Breast epithelium (tissue), 4 donors: Measurements from ENCODE around the gene CEP57L1. TPM values are rescaled to one million over a fixed set of nuclear protein-coding genes. Genes with fewer than 3 reads are reported as not detected.
"Not testable (repeated sequence)": the region's sequence is repeated elsewhere in the genome, so short reads cannot be mapped to it uniquely, and the experiment has no call there.

ENCODE experiments used
- DNase-seq, 2 donors: peaks; one replicate each; pipeline ENCODE4 v3.0.0-alpha.2; 2019; ENCODE audit warnings: low spot score in 2 of 2
- H3K27ac ChIP-seq, 2 donors: fragments of 200-600 bp; sonication (generic) in 1 of 2; one replicate each; pipeline ENCODE4 v1.5.1; 2016 to 2019; ENCODE audit warnings: mild to moderate bottlenecking in 1 of 2
- H3K27me3 ChIP-seq, 2 donors: fragments of 200-600 bp; sonication (generic) in 1 of 2; one replicate each; pipeline versions ENCODE4 v1.5.1 to v1.6.0; 2017 to 2019; ENCODE audit warnings: control low read depth in 1 of 2, mild to moderate bottlenecking in 1 of 2
- H3K36me3 ChIP-seq: fragments of 200-600 bp; one replicate; pipeline ENCODE4 v1.5.1; 2019
- H3K4me1 ChIP-seq, 2 donors: fragments of 200-600 bp; sonication (generic); one replicate each; pipeline ENCODE4 v1.5.1; 2016 to 2019; ENCODE audit warnings: control low read depth in 1 of 2
- H3K4me3 ChIP-seq, 3 donors: fragments of 200-600 bp; sonication (generic); 1 replicate in 2 of 3; 2 replicates in 1 of 3; pipeline ENCODE4 v1.5.1; 2016 to 2019; ENCODE audit warnings: mild to moderate bottlenecking in 3 of 3, moderate library complexity in 2 of 3
- H3K9me3 ChIP-seq, 2 donors: fragments of 200-600 bp; sonication (generic) in 1 of 2; one replicate each; pipeline ENCODE4 v1.5.1; 2016 to 2019; ENCODE audit warnings: control low read depth in 1 of 2
- POLR2A ChIP-seq: fragments of 450-650 bp; IDR thresholded peaks from one replicate; pipeline ENCODE4 v1.6.1; 2016; ENCODE audit warnings: antibody characterized with exemption, mild to moderate bottlenecking, moderate library complexity
- POLR2AphosphoS5 ChIP-seq, 3 donors: sonication (generic); formaldehyde crosslinking; IDR thresholded peaks; one replicate each; pipeline ENCODE4 v1.6.1; 2017; ENCODE audit warnings: antibody characterized with exemption in 3 of 3
- intact Hi-C: fragments of 100-400 bp; cut with DNase I; formaldehyde crosslinking; loops from one replicate; pipeline ENCODE4 v1.15.1; 2023; ENCODE audit warnings: low total_unique reads
- total RNA-seq, 3 donors: library from RNA; depleted of rRNA; stranded (reverse); fragments of >200 nt; gene quantifications; one replicate each; pipeline ENCODE4 v1.1.0, GENCODE V29; 2016
- TF ChIP-seq, protein P1 (sequence below), 3 donors: fragments of 450-650 bp; IDR thresholded peaks; one replicate each; pipeline ENCODE4 v1.5.1; 2016 to 2017; ENCODE audit warnings: antibody characterized with exemption in 3 of 3, mild to moderate bottlenecking in 3 of 3, moderate library complexity in 3 of 3

Gene CEP57L1
- total RNA-seq, 3 donors from 2014 or later, result 14.1 to 23.7 (median 19.8) TPM

DNA sequence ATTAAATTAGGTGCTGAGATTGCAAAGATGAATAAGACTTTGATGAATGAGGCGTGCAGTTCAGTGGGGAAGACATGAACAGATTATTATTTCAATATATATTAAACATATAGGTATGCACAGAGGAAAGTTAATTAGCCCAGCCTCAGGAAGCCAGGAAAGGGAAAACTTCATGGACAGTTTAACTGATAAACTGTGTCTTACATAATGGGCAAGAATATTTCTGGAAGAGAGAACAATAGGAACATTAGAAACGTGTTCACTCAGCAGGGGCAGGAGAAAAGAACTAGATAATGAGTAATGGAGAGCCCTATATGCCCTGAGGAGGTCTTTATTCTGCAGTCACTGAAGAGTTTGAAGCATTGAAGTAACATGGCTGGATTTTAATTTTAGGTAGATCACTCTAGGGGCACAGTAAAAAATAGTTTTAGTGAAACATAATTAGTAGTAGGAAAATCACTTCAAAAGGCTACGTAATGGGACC lies 23.6 kb downstream of the CEP57L1 start:
- intact Hi-C loops, result no loop called here
- no peak overlapping the region for H3K4me3 ChIP-seq
- TF ChIP-seq, protein P1, sequence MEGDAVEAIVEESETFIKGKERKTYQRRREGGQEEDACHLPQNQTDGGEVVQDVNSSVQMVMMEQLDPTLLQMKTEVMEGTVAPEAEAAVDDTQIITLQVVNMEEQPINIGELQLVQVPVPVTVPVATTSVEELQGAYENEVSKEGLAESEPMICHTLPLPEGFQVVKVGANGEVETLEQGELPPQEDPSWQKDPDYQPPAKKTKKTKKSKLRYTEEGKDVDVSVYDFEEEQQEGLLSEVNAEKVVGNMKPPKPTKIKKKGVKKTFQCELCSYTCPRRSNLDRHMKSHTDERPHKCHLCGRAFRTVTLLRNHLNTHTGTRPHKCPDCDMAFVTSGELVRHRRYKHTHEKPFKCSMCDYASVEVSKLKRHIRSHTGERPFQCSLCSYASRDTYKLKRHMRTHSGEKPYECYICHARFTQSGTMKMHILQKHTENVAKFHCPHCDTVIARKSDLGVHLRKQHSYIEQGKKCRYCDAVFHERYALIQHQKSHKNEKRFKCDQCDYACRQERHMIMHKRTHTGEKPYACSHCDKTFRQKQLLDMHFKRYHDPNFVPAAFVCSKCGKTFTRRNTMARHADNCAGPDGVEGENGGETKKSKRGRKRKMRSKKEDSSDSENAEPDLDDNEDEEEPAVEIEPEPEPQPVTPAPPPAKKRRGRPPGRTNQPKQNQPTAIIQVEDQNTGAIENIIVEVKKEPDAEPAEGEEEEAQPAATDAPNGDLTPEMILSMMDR (IDR thresholded peaks at IDR 0.05), result no peak
- TF ChIP-seq POLR2A, result no peak
- no peak for TF ChIP-seq POLR2AphosphoS5 (IDR thresholded peaks at IDR 0.05)
- H3K9me3 ChIP-seq, result no peaks in the 10 kb centered on the region
- no peaks in the 10 kb centered on the region for H3K36me3 ChIP-seq
- no peaks in the 10 kb centered on the region for H3K27me3 ChIP-seq
- no peaks in the 10 kb centered on the region for H3K4me1 ChIP-seq
- no peak overlapping the region for H3K27ac ChIP-seq
- no peak for DNase-seq

DNA sequence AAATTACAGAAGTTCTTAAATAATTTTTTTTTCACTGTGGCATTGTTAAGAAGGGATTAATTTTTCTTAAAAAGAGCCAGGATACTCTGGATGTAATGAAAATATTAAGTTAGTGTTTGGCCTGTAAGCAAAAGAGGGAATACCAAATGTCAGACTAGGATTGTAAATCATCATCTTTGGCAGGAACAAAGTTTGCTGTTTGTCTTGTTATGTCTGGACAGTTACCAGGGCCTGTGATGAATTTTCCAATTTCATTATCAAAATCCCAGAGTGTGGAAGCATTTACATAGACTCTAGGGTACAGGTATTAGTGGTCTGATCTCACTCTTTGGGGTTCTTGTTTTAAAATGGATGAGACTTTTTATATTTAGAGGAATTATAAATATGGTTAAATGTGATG lies 26.1 kb downstream of the CEP57L1 start:
- Histone ChIP-seq H3K27ac (no peak overlapping the region), H3K27me3 (no peaks in the 10 kb centered on the region), H3K4me3 (no peak overlapping the region), H3K9me3 (no peaks in the 10 kb centered on the region), H3K36me3 (no peaks in the 10 kb centered on the region), H3K4me1 (no peaks in the 10 kb centered on the region)
- TF ChIP-seq, protein P1 (IDR thresholded peaks at IDR 0.05), result no peak
- TF ChIP-seq POLR2AphosphoS5 (IDR thresholded peaks at IDR 0.05) (no peak), POLR2A (no peak)
- DNase-seq, result no peak
- intact Hi-C loops, result no loop called here

DNA sequence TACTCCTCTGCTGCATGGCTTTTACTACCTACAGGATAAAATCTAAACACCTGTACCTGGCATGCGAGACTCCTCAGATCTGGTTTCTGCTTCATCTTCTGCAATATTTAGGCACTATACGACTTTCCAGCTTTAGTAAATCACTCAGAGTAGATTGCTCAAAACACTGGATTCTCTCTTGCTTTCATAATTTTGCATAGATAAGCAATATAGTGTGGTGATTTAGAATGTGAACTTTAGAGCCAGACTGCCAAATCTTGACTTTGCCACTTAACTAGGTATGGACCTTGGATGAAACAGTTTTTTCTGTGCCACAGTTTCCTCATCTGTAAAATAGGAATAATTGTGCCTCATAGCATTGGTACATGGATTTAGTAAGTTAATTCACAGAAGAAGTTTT lies 28.9 kb downstream of the CEP57L1 start:
- H3K36me3 ChIP-seq, result no peaks in the 10 kb centered on the region
- intact Hi-C loops, result no loop called here
- no peak overlapping the region for H3K4me3 ChIP-seq
- H3K27me3 ChIP-seq, result no peaks in the 10 kb centered on the region
- H3K9me3 ChIP-seq, result no peaks in the 10 kb centered on the region
- TF ChIP-seq POLR2A (no peak), POLR2AphosphoS5 (IDR thresholded peaks at IDR 0.05) (no peak)
- TF ChIP-seq, protein P1 (IDR thresholded peaks at IDR 0.05), result no peak
- H3K4me1 ChIP-seq, result no peaks in the 10 kb centered on the region
- no peak overlapping the region for H3K27ac ChIP-seq
- no peak for DNase-seq

DNA sequence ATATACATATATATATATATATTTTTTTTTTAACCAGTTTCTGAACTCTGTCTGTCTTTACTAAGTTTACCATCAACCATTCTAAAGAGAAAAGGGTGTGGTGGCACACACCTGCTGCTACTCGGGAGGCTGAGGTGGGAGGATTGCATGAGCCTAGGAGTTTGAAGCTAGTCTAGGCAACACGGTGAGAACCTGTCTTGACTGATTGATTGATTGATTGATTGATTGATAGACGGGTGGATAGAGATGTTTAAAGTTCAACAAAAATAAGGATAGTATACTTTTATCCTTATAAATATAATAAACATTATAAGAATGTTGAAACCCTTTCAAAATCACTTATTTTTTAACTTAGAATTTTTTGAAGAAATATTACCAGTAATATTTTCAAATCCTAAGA lies 30.2 kb downstream of the CEP57L1 start:
- no peaks in the 10 kb centered on the region for H3K27me3 ChIP-seq

DNA sequence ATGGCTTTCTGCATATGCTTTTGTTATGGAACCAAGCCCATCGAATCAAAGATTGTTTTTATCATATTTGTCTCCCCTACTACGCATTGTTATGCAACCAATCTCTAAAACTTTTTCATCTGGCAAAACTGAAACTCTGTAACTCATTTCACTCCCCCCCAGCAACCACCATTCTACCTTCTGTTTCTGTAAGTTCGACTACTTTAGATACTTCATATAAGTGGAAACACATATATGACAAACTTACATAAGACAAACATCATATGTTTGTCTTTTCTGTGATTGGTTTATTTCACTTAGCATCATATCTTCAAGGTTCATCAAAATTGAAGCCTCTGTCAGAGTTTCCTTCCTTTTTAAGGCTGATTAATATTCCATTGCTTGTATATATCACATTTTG lies 34.8 kb downstream of the CEP57L1 start:
- intact Hi-C loops, result no loop called here
- no peaks in the 10 kb centered on the region for H3K27me3 ChIP-seq
- TF ChIP-seq POLR2AphosphoS5 (IDR thresholded peaks at IDR 0.05) (no peak), POLR2A (no peak)
- TF ChIP-seq, protein P1 (IDR thresholded peaks at IDR 0.05), result no peak
- no peaks in the 10 kb centered on the region for H3K4me1 ChIP-seq
- H3K36me3 ChIP-seq, result no peaks in the 10 kb centered on the region
- H3K4me3 ChIP-seq, result no peak overlapping the region
- no peak overlapping the region for H3K27ac ChIP-seq
- H3K9me3 ChIP-seq, result no peaks in the 10 kb centered on the region
- no peak for DNase-seq

More for the DNA sequence above, 30.2 kb downstream of the CEP57L1 start:
- Histone ChIP-seq H3K36me3 (no peaks in the 10 kb centered on the region), H3K9me3 (no peaks in the 10 kb centered on the region), H3K4me1 (no peaks in the 10 kb centered on the region), H3K4me3 (no peak overlapping the region), H3K27ac (no peak overlapping the region)
- TF ChIP-seq POLR2A, result no peak
- TF ChIP-seq POLR2AphosphoS5 (IDR thresholded peaks at IDR 0.05), result no peak
- TF ChIP-seq, protein P1 (IDR thresholded peaks at IDR 0.05), result no peak
- no peak for DNase-seq
- intact Hi-C loops, result no loop called here

DNA sequence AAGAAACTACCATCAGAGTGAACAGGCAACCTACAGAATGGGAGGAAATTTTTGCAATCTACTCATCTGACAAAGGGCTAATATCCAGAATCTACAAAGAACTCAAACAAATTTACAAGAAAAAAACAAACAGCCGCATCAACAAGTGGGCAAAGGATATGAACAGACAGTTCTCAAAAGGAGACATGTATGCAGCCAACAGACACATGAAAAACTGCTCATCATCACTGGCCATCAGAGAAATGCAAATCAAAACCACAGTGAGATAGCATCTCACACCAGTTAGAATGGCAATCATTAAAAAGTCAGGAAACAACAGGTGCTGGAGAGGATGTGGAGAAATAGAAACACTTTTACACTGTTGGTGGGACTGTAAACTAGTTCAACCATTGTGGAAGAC lies 40.3 kb downstream of the CEP57L1 start:
- H3K36me3 ChIP-seq, DNase-seq, intact Hi-C loops, H3K27ac ChIP-seq, H3K4me1 ChIP-seq, H3K9me3 ChIP-seq, H3K27me3 ChIP-seq, H3K4me3 ChIP-seq: not testable (repeated sequence)

DNA sequence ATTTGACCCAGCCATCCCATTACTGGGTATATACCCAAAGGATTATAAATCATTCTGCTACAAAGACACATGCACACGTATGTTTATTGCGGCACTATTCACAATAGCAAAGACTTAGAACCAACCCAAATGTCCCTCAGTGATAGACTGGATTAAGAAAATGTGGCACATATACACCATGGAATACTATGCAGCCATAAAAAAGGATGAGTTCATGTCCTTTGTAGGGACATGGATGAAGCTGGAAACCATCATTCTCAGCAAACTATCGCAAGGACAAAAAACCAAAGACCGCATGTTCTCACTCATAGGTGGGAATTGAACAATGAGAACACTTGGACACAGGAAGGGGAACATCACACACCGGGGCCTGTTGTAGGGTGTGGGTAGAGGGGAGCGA lies 40.7 kb downstream of the CEP57L1 start:
- intact Hi-C loops, H3K36me3 ChIP-seq: not testable (repeated sequence)

DNA sequence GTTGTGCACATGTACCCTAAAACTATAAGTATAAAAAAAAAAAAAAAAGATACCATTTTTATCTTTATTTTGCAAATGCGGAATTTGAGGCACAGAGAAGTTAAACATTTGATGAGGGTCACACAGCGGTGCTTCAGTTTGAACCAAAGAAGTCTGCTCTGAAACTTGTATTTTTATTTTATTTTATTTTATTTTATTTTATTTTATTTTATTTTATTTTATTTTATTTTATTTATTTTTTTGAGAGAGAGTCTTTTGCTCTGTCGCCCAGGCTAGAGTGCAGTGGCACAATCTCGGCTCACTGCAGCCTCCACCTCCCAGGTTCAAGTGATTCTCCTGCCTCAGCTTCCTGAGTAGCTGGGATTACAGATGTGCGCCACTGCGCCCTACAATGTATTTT lies 41.2 kb downstream of the CEP57L1 start:
- intact Hi-C loops, H3K9me3 ChIP-seq, H3K27me3 ChIP-seq, H3K27ac ChIP-seq, H3K36me3 ChIP-seq, H3K4me1 ChIP-seq, DNase-seq, H3K4me3 ChIP-seq: not testable (repeated sequence)

More for the DNA sequence above, 40.7 kb downstream of the CEP57L1 start:
- not testable (repeated sequence) for DNase-seq, H3K9me3 ChIP-seq, H3K4me3 ChIP-seq, H3K4me1 ChIP-seq, H3K27ac ChIP-seq, H3K27me3 ChIP-seq
